GM21390 (cell line): Measurements from ENCODE around the gene LUC7L.
"Not testable (repeated sequence)": the region's sequence is repeated elsewhere in the genome, so short reads cannot be mapped to it uniquely, and the experiment has no call there.

Source experiments
- ATAC-seq: cut with Tn5 transposase; IDR thresholded peaks from one replicate; pipeline ENCODE4 v1.9.1; 2021; ENCODE audit not compliant: unreplicated experiment

The LUC7L gene

DNA sequence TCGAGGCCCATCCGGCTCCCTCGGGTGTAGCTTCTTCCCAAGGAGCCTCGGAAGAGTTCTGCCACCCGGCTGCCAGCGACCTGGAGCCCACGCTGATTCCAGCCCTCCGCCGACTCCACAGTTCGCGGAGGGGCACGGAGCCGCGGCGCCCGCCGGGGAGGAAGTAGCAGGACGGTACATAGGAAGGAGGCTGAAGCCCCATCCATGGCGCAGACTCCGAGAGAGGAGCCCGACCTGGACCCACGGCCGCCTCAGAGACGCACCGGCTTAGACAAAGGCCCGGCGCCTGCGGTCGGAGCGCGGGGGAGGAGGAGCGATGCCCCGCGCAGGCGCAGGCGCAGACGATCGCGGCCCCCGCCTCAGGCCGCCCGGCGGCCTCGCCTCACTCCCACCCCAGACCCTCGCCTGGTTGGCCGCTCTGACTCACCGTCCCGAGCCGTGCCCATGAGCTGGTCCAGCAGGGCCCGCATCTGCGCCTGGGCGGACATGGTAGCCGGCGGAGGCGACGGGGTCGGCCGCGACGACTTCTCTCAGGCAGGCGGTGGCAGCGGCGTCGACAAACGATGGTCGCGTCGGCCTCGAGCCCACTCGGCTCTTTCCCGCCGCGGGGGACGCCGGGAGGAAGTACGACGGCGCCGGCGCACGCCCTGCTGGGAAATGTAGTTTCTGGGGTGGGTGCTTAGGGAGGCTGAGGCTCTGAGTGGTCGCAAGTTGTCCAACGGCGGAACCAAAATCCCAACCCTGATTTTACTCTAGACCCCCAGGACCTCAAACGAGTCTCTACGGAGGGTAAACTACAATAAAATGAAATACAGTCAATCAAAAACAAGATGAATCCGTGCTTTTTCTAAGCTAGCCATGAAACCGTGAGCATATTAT is at the start of gene LUC7L:
Gene LUC7L, minus strand, starts transcription at position 598 of the 879 bp plus-strand sequence. Its CDS starts 110 bp downstream, at position 488.
- peak; percentile 83 for ATAC-seq

DNA sequence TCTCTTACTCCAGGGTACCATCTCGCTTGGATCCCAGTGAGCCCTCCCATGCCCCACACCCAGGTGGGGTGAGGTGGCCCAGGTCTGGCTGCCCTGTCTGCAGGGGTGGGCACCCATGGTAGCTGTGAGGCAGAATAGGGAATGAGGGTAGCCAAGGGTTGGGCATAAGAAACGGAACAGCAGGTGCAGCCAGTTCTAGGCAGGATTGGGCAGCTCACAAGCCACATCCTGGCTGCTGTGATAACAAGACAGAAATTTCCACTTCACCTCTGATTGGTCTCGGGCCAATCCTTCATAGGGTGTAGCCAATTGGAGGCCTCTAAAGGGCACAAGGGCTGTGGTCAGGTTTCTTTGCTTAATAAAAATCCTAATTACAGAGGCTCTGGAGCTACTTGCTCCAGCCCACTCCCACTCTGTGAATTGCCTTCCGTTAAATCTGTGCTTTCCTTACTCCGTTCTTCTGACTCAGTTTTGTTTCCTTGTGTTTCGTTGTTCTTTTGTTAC is 49.7 kb upstream of the LUC7L start:
- ATAC-seq: no peak

DNA sequence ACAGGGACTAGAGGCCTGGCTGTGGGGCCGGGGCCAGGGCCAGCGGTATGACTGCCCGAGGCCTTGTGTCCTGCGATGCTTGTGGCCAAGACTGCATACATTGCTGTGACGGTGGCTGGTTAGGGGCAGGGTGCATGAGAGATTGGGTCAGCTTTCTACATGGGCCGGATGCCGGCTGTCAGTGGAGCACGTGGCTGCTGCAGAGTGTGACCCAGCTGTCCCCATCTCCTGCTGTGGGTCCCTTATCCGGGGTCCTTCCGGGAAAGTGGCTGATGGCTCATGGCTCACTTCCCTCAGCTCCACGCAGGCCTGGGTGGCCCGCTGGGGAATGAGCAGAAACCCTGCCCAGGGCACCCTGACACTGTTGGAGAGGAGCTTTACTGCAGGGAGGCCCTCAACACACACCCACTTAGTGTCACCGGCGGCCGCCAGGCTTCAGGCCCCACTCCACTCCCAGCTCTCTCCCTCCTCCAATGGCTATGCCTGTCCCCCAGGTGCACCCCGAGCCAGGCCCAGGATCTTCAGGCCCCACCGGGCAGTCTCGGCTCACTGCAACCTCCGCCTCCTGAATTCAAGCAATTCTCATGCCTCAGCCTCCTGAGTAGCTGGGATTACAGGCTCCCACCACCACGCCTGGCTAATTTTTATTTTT is 47.3 kb upstream of the LUC7L start:
- no peak for ATAC-seq

GRCh38 chr16:275786-276232 is 46.6 kb upstream of the LUC7L start, which contains the start of gene RGS11:
Gene RGS11 (minus strand): TSS chr16:275944. CDS start chr16:275911, 33 bp downstream.
- no peak for ATAC-seq

DNA sequence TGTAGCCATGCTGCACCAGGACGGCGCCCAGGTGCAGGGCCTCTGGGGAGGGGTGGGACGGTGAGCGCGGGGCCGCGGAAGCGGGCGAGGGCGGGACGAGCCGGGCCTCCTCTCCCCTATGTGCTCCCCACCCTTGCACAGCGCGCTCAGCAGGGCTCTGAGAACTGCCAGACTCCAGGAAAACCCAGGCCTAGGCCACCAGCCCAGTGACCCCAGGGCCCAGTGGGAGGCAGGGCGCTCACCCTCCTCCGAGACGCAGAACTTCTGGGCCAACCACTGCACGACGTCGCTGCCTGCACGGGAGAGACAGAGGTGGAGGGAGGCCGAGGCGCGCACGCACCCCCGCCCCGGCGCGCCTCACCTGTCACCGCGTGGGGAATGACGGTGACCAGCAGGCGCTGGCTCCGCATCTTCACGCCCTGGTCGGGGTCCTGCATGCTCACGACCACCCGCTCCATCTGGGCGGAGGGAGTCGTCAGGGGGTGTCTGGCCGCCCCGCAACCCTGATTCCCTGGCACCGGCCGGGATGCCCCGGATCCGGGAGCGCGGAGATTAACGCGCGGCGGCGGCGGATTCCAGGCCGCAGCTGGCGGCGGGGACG is 45.9 kb upstream of the LUC7L start:
- ATAC-seq: no peak

GRCh38 chr16:273547-274421 is 44.5 kb upstream of the LUC7L start:
- no peak for ATAC-seq

GRCh38 chr16:272633-273546 is 43.6 kb upstream of the LUC7L start:
- no peak for ATAC-seq

- no peak for ATAC-seq
Observed at GRCh38 chr16:270381-271255, 41.4 kb upstream of the LUC7L start.

DNA sequence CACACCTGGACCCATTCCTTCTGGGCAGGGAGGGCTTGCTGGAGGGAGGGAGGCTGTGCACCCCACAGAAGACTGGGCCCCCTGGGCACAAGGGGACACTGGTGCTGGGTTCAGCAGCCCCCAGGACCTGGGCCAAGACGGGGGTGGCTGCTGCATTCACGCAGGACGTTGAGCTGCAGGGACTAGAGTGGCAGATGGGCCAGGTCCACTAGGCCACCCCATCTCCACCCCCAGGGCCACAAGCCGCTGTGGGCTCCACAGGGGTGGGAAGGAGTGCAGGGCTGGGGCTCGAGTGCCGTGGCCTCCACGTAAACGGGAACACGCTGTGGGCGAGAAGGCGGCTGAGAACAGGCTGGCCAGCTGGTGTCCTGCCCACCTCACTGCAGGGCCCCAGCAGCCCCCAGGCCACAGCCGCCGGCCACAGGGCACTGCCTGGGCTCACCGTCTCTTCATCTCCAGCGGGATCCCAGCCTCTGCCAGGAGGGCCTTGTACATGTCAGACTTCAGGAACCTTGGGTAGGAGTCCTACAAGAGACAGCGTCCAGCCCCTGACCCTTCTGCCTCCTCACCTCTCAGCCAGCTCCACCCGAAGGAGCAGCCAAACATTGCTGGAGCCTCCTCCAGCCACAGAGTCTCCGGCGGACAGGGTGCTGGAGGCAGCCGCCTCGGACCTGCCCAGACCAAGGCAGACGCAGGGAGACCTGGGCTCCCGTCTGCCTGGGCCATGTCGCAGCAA is 40.0 kb upstream of the LUC7L start:
- no peak for ATAC-seq

DNA sequence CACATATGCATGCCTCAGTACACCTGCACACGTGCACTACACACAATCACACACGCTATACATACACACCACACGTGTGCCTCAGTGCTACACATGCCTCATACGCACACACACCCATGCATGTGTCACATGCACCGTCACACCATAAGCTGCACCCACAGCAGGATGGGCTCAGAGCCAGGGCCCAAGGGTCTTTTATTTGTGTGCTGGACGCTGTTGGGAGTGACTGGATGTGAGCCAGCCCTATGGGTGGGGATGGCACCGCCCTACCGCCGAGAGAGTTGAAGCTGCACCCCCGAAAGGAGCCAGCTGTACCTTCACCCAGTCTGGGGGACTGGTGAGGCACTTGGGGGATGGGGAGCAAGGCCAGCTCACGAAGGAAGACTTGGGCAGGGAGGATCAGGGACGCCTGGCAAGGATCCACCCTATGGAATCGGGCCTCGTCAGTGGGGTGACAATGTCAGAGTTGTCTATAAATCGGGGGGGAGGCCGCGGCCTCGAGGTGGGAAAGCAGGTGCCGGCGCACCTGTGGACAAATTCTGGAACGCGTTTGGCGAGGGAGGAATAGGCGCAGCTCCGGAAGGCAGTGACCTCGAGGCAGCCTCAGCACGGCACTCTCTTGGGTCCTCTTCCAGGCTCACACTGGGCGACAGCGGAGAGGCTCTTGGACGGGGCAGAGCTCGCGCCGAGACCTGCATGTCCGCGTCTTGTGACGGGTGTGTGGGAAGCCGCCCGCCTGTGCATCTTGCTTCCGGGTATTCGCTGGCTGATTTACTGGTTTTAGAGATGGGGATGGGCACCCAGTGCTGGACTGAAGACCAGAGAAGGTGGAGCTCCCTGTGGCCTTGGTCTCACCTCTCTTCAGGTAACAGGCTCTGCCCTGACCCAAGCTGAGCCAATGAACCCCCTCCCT is 39.1 kb upstream of the LUC7L start:
- ATAC-seq: no peak

DNA sequence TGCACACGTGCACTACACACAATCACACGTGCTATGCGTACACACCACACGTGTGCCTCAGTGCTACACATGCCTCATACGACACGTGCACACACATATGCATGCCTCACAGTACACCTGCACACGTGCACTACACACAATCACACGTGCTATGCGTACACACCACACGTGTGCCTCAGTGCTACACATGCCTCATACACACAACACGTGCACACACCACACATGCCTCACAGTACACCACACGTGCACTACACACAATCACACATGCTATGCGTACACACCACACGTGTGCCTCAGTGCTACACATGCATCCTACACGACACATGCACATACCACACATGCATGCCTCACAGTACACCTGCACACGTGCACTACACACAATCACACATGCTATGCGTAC is 38.3 kb upstream of the LUC7L start:
- not testable (repeated sequence) for ATAC-seq

- no peak for ATAC-seq
Observed at GRCh38 chr16:266258-267164, 37.3 kb upstream of the LUC7L start.

- no peak for ATAC-seq
Observed at GRCh38 chr16:265711-266110, 36.5 kb upstream of the LUC7L start.

DNA sequence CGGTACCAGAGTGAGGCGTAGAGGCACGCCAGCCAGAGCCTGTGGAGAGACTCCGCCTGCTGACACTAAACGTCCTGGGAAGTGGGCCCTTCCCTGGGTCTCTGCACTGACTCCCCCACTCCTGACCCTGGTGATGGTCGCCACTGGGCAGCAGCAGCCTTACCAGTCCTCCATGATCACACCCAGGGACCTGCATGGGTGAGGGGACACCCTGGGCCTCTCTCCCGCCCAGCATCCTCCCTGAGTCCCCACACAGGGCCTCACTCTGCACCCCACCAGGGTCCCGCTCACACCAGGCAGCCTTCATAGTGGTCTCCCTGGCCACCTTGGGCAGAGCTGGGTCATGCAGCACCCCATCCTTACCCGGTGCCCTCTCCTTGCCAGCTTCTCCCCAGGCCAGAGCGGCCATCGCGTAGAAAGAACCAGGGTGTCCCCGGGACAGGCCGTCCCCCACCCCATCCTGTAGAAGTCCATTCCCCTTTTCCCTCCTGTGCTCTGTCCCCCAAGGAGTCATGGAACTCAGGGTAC is 35.8 kb upstream of the LUC7L start:
- ATAC-seq: no peak

DNA sequence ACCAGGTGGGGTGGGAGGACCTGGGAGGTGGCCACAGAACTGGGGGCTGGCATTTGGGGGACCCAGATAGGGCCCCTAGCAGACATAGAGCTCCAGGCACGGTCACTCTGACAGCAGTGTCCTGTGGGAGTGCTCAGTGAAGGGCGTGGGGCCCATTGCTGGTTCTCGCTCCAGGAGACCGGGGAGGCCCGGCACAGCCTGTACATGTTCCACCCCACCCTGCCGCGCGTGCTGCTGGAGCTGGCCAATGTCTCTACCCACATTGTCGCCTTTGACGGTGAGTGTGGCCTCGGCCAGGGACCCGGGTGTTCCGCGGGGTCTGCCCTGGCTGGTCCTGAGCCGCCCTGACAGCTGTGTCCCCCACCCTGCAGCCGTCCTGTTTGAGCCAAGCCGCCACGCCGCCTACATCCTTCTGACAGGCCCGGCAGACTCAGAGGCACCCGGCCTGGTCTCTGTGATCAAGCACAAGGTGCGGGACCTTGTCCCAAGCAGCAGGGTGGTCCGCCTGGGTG is 35.2 kb upstream of the LUC7L start:
- no peak for ATAC-seq
